Measurements from ENCODE around the gene ETV6. TPM values are rescaled to one million over a fixed set of nuclear protein-coding genes. Genes with fewer than 3 reads are reported as not detected.

Gene ETV6
- total RNA-seq, 2 experiments from 2014 or later, result 17.1 to 19.3 TPM

- Histone ChIP-seq H4K20me1 (ENCODE audit: insufficient read depth, low read length) (no peaks in the 10 kb centered on the region), H2AFZ (ENCODE audit: low read length) (no peak overlapping the region), H3K9me3 (ENCODE audit: low read length) (no peaks in the 10 kb centered on the region), H3K4me2 (ENCODE audit: low read length) (no peak overlapping the region), H3K9me2 (ENCODE audit: insufficient read depth, low read length) (no peaks in the 10 kb centered on the region), H3K27ac (ENCODE audit: low read depth, low read length, poor library complexity, severe bottlenecking) (no peak overlapping the region), H3K79me2 (ENCODE audit: insufficient read depth, low read depth, low read length) (no peaks in the 10 kb centered on the region), H3K4me3 (ENCODE audit: low read depth, low read length, poor library complexity, severe bottlenecking) (no peak overlapping the region), H3K4me1 (ENCODE audit: insufficient read depth, low read length, poor library complexity, severe bottlenecking) (peaks cover 31% of the 10 kb centered on the region), H3K36me3 (ENCODE audit: insufficient read depth, low read length) (peaks cover 12% of the 10 kb centered on the region)
- TF ChIP-seq CTCF (conservative IDR thresholded peaks at IDR 0.05; ENCODE audit: low read length) (no peak), EZH2phosphoT487 (IDR thresholded peaks at IDR 0.05; ENCODE audit: borderline replicate concordance, low read depth, low read length) (no peak)
- BruUV-seq (replicated peaks), result no TSS peak
- no peak for DNase-seq (ENCODE audit: low spot score)
- ChIA-PET POLR2A (interaction anchor here (0.5 kb wide), 1 partner anchor 32 kb away, joined by 3 read pairs; no protein-coding TSS in a partner anchor), CTCF (ENCODE audit: unreplicated experiment) (interaction anchor here (0.7 kb wide), 1 partner anchor 18 kb away, joined by 3 read pairs; no protein-coding TSS in a partner anchor)
- intact Hi-C loops (cut with micrococcal nuclease; ENCODE audit: unreplicated experiment), result no loop called here
These were observed 68.1 kb downstream of the ETV6 start for GRCh38 chr12:11717519-11717961.

DNA sequence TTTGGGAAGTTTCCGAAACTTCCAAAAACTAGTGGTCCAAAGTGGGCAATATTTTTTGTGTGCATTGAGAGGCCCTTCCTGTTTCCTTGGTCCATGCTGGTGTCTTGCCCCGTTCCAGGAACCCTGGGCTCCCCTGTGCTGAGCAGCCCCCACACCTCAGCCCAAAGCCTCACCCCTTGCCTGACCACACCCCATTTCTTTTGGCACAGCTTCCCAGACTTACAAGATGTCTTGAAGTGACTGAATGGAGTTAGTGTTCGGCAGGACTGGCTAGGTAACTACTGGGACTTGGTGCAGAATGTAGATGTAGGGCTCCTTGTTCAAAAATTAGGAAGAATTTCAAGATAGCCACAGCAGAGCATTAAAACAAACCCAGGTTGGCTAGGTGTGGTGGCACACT is 68.6 kb downstream of the ETV6 start:
- intact Hi-C loops (cut with micrococcal nuclease; ENCODE audit: unreplicated experiment), result no loop called here
- Histone ChIP-seq H3K4me2 (ENCODE audit: low read length) (no peak overlapping the region), H3K4me3 (ENCODE audit: low read depth, low read length, poor library complexity, severe bottlenecking) (no peak overlapping the region), H3K9me2 (ENCODE audit: insufficient read depth, low read length) (no peaks in the 10 kb centered on the region), H4K20me1 (ENCODE audit: insufficient read depth, low read length) (no peaks in the 10 kb centered on the region), H3K79me2 (ENCODE audit: insufficient read depth, low read depth, low read length) (no peaks in the 10 kb centered on the region), H3K9me3 (ENCODE audit: low read length) (no peaks in the 10 kb centered on the region), H2AFZ (ENCODE audit: low read length) (no peak overlapping the region), H3K27ac (ENCODE audit: low read depth, low read length, poor library complexity, severe bottlenecking) (no peak overlapping the region), H3K4me1 (ENCODE audit: insufficient read depth, low read length, poor library complexity, severe bottlenecking) (peaks cover 37% of the 10 kb centered on the region), H3K36me3 (ENCODE audit: insufficient read depth, low read length) (peaks cover 12% of the 10 kb centered on the region)
- TF ChIP-seq CTCF (conservative IDR thresholded peaks at IDR 0.05; ENCODE audit: low read length) (no peak), EZH2phosphoT487 (IDR thresholded peaks at IDR 0.05; ENCODE audit: borderline replicate concordance, low read depth, low read length) (no peak)
- no peak for DNase-seq (ENCODE audit: low spot score)
- BruUV-seq (replicated peaks), result no TSS peak
- ChIA-PET CTCF (ENCODE audit: unreplicated experiment) (no interaction called here), POLR2A (no interaction called here)

DNA sequence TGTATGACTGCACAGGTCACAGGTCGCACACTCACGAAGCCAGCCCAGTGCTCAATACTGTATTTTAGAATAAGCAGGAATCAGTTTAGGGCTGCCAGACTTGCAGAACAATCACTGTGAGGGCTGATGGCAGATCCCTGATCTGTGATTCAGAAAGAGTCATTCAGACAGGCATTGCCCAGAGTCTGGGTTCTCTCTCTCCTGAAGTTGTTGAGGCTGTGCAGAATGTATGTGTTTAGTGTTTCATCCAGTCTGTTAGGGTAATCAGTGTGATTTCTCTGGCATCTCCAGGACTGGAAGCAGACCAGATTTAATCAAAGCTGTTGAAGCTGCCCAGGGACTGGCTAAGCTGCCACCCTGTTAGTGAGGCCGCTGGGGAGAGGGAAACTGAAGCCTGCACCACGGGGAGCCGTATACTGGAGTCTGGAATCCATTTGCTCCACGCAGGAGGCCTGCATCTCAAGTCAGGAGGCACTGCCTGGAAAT is 69.3 kb downstream of the ETV6 start:
- no peak overlapping the region for H2AFZ ChIP-seq (ENCODE audit: low read length)
- ChIA-PET POLR2A (no interaction called here), CTCF (ENCODE audit: unreplicated experiment) (no interaction called here)
- peaks cover 12% of the 10 kb centered on the region for H3K36me3 ChIP-seq (ENCODE audit: insufficient read depth, low read length)
- H3K9me3 ChIP-seq (ENCODE audit: low read length), result no peaks in the 10 kb centered on the region
- no peak overlapping the region for H3K27ac ChIP-seq (ENCODE audit: low read depth, low read length, poor library complexity, severe bottlenecking)
- H3K4me2 ChIP-seq (ENCODE audit: low read length), result no peak overlapping the region
- no peaks in the 10 kb centered on the region for H3K9me2 ChIP-seq (ENCODE audit: insufficient read depth, low read length)
- BruUV-seq (replicated peaks), result no TSS peak
- H3K4me1 ChIP-seq (ENCODE audit: insufficient read depth, low read length, poor library complexity, severe bottlenecking), result peaks cover 41% of the 10 kb centered on the region
- DNase-seq (ENCODE audit: low spot score), result no peak
- intact Hi-C loops (cut with micrococcal nuclease; ENCODE audit: unreplicated experiment), result no loop called here
- no peak overlapping the region for H3K4me3 ChIP-seq (ENCODE audit: low read depth, low read length, poor library complexity, severe bottlenecking)
- no peak for TF ChIP-seq EZH2phosphoT487 (IDR thresholded peaks at IDR 0.05; ENCODE audit: borderline replicate concordance, low read depth, low read length)
- no peak for TF ChIP-seq CTCF (conservative IDR thresholded peaks at IDR 0.05; ENCODE audit: low read length)
- no peaks in the 10 kb centered on the region for H4K20me1 ChIP-seq (ENCODE audit: insufficient read depth, low read length)
- H3K79me2 ChIP-seq (ENCODE audit: insufficient read depth, low read depth, low read length), result no peaks in the 10 kb centered on the region
